Coronary artery (tissue), 2 donors: ENCODE measurements around the gene IL17RD.

Experiments used
- DNase-seq: peaks from one replicate; pipeline ENCODE4 v3.0.0-alpha.2; 2017; ENCODE audit warnings: low spot score
- H3K27ac ChIP-seq, 2 donors: fragments of 200-600 bp; sonication (generic); one replicate each; pipeline ENCODE4 v1.5.1; 2016 to 2019
- H3K4me3 ChIP-seq: fragments of 200-600 bp; sonication (generic); 2 replicates; pipeline ENCODE4 v1.5.1; 2016; ENCODE audit warnings: mild to moderate bottlenecking, moderate library complexity
- CTCF ChIP-seq: fragments of 200-600 bp; sonication (generic); IDR thresholded peaks from one replicate; pipeline ENCODE4 v1.5.1; 2019; ENCODE audit warnings: antibody characterized with exemption

IL17RD gene

DNA sequence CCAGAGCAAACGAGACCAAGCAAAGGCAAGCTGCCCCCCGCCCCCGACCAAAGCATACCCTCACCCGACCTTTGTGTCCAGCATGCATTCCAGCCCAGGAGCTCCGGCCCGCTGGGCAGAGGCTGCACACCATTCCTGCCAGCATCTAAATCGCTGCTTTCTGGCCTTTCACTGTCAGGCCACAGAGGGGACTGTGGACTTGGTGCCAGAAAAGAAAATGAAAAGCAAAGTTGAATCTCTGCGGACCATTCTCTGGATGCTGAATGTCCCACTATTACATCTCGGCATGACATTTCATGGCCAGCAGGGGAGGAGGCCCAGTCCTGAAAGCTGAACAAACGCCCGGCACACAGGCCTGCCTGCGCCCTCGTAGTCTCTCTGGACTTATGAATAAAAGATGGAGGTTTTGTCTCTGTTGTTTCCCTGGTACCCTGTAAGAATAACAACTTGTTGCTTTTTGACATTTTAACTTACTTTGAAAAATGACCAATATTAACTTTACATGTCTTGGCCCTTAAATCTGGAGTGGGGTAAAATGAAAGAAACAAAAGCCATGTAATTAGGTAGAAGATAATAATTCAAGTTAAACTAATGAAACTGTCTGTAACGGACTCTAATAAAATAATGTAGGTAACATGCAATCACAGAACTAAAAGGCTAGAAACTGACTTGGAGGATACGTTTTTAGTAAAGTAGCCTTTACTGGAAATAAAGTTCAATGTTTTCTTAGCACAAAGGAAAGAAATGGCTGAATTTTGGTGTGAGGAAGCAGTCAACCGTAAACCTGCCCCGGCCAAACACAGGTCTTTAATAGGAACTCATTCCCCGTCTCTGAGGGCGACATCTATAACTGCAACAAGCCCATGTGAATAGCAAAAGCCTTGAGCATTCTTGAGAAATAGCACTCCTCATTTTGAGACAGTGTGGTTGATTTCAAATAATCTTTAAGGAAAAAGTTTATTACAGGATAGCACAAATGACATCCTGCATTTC lies 12.7 kb downstream of the IL17RD start:
- TF ChIP-seq CTCF, result no peak
- Histone ChIP-seq H3K4me3 (peak overlapping the region; percentile 54), H3K27ac (peak overlapping the region in 1 of 2 donors; percentile 45)
- peak; percentile 69 for DNase-seq

DNA sequence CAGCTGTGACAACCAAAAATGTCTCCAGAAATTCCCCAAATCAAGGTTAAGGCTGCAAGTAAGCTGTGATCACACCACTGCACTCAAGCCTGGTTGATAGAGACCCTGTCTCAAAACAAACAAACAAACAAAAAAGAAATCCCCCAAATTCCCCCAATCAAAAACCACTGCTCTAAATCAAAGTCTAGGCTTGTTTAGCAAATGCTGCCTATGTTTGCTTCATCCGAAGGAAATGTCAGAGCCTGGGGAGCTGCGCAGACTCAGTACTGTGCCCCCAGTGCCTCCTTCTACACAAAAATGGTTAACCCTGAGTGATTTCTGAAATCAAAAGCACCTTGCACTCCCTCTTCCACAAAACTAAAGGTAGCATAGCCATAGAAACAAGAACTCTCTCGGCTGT lies 13.4 kb downstream of the IL17RD start:
- DNase-seq, result no peak
- H3K4me3 ChIP-seq, result peak overlapping the region; percentile 54
- TF ChIP-seq CTCF, result no peak
- H3K27ac ChIP-seq, result peak overlapping the region in 1 of 2 donors; percentile 45

DNA sequence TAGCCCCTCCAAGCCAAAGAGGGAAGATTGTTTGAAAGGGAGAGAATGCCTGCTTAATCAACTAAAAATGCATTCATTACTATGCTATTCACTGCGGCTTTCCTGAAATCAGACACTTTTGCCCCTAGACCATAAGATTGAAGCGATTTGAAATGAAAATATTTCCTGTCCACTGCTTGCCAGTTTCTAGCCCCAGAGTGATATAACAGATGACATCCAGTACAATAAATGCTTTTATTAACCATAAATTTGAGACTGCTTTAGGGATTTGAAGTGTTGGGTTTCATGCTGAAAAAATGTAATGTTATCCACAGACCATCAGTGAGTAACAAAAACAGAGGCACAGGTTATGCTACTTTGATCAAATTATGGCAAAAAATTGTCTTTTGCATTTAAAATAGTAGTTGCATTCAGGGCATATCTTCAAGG lies 14.1 kb downstream of the IL17RD start:
- no peak overlapping the region for H3K4me3 ChIP-seq
- H3K27ac ChIP-seq, result no peak overlapping the region
- no peak for TF ChIP-seq CTCF
- no peak for DNase-seq

GRCh38 chr3:57150113-57150581 lies 15.0 kb downstream of the IL17RD start:
- no peak for TF ChIP-seq CTCF
- Histone ChIP-seq H3K4me3 (no peak overlapping the region), H3K27ac (no peak overlapping the region)
- peak; percentile 41 for DNase-seq

DNA sequence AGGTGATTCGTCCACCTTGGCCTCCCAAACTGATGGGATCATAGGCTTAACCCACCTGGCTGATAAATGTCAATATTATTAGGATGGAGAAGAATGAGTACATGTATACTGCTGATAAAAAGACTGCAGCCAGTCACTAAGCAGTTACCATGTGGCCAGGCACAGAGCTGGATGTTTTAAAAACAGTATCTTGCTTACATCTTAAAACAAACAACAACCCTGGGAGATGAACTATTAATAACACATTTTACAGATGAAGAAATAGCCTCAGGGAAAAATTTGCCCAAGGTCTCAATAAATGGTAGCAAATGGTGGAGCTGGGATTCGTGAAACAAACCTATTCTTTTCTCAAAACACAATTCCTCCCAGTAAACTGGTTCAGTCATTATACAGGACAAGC lies 18.1 kb downstream of the IL17RD start:
- no peak for TF ChIP-seq CTCF
- H3K4me3 ChIP-seq, result no peak overlapping the region
- peak; percentile 33 for DNase-seq
- H3K27ac ChIP-seq, result no peak overlapping the region

- Histone ChIP-seq H3K27ac (no peak overlapping the region), H3K4me3 (no peak overlapping the region)
- TF ChIP-seq CTCF, result no peak
- peak; percentile 17 for DNase-seq
Observed at GRCh38 chr3:57145852-57146251, 19.3 kb downstream of the IL17RD start.

DNA sequence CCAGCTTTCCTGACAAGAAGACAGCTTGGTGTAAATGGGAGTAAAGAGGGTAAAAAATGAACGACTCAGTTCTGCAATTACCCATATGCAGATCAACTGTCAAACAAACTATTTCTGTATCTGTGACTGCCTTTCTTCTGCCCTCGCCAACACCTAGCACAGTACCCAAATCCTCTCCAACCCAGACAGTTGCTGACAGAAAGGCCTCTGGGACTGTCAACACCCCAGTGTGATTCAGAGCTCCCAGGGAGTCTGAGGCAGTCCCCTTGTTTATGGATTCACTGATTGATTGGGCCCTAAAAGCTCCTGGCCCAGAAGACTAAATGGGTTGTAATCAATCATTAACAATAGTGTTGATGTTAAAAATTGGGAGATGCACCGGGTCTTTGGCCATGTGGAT lies 20.2 kb downstream of the IL17RD start:
- DNase-seq, result peak; percentile 43
- no peak overlapping the region for H3K4me3 ChIP-seq
- no peak for TF ChIP-seq CTCF
- no peak overlapping the region for H3K27ac ChIP-seq
